Measurements from ENCODE around the gene SCARB1. TPM values are rescaled to one million over a fixed set of nuclear protein-coding genes. Genes with fewer than 3 reads are reported as not detected.

SCARB1 gene
- total and polyA plus RNA-seq, 2 of the 13 experiments (the other 11 are each of a cell fraction or from before 2014, with no cell fraction given): 63.4 to 160 TPM

GRCh38 chr12:124906606-124907261, 43.1 kb upstream of the SCARB1 start (continued):
- TF ChIP-seq ZNF737 (CRISPR knock-in tag; IDR thresholded peaks at IDR 0.05; ENCODE audit: borderline replicate concordance) (no peak), THRA (CRISPR knock-in tag; IDR thresholded peaks at IDR 0.05; ENCODE audit: borderline replicate concordance) (peak; percentile 73), GATAD1 (CRISPR knock-in tag; IDR thresholded peaks at IDR 0.05) (0 out of 2 replicates have a peak, but pooled peaks have one; percentile 25), ZFP1 (CRISPR knock-in tag; IDR thresholded peaks at IDR 0.05) (0 out of 2 replicates have a peak, but pooled peaks have one; percentile 44), MEF2D (CRISPR knock-in tag; IDR thresholded peaks at IDR 0.05) (0 out of 2 replicates have a peak, but pooled peaks have one; percentile 55), MTF1 (CRISPR knock-in tag; IDR thresholded peaks at IDR 0.05) (no peak), ZMYM4 (CRISPR knock-in tag; IDR thresholded peaks at IDR 0.05) (0 out of 2 replicates have a peak, but pooled peaks have one; percentile 16), RXRB (CRISPR knock-in tag; IDR thresholded peaks at IDR 0.05; ENCODE audit: borderline replicate concordance) (peak; percentile 64; the same call in 1 of the 2 replicates), NR2F6 (IDR thresholded peaks at IDR 0.05) (no peak), NR2F6 (CRISPR knock-in tag; IDR thresholded peaks at IDR 0.05) (0 out of 2 replicates have a peak, but pooled peaks have one; percentile 15), MNT (IDR thresholded peaks at IDR 0.05) (no peak)
